OCI-LY7 (cell line): ENCODE data around the gene NUDT19.

ENCODE experiments used
- EZH2phosphoT487 ChIP-seq: fragments of 200-600 bp; sonication (generic); IDR thresholded peaks from 2 replicates; pipeline ENCODE4 v1.6.1; 2018; ENCODE audit warnings: low read depth, borderline replicate concordance, mild to moderate bottlenecking, mixed run types, antibody characterized with exemption, low read length, moderate library complexity, mixed read lengths
- TF ChIP-seq, protein P1 (sequence below): fragments of 200-600 bp; sonication (generic); conservative IDR thresholded peaks from 2 replicates; pipeline ENCODE4 v1.5.1; 2014; ENCODE audit warnings: mild to moderate bottlenecking, antibody characterized with exemption, low read length, moderate library complexity, mixed read lengths

GRCh38 chr19:32671883-32672593 is 19.6 kb upstream of the NUDT19 start:
- TF ChIP-seq, protein P1, sequence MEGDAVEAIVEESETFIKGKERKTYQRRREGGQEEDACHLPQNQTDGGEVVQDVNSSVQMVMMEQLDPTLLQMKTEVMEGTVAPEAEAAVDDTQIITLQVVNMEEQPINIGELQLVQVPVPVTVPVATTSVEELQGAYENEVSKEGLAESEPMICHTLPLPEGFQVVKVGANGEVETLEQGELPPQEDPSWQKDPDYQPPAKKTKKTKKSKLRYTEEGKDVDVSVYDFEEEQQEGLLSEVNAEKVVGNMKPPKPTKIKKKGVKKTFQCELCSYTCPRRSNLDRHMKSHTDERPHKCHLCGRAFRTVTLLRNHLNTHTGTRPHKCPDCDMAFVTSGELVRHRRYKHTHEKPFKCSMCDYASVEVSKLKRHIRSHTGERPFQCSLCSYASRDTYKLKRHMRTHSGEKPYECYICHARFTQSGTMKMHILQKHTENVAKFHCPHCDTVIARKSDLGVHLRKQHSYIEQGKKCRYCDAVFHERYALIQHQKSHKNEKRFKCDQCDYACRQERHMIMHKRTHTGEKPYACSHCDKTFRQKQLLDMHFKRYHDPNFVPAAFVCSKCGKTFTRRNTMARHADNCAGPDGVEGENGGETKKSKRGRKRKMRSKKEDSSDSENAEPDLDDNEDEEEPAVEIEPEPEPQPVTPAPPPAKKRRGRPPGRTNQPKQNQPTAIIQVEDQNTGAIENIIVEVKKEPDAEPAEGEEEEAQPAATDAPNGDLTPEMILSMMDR, result no peak
- TF ChIP-seq EZH2phosphoT487, result no peak
